Esophagus squamous epithelium (tissue), 5 donors: ENCODE data around the gene BCAT1. TPM values are rescaled to one million over a fixed set of nuclear protein-coding genes. Genes with fewer than 3 reads are reported as not detected.
"Not testable (repeated sequence)": the region's sequence is repeated elsewhere in the genome, so short reads cannot be mapped to it uniquely, and the experiment has no call there.

Experiments used
- DNase-seq: peaks from one replicate; lab custom pipeline; 2025; lab: John Stamatoyannopoulos, UW
- H3K27ac ChIP-seq, 4 donors: fragments of 200-600 bp; sonication (generic); one replicate each; pipeline ENCODE4 v1.5.1; 2016 to 2019; ENCODE audit warnings: mild to moderate bottlenecking in 1 of 4
- H3K27me3 ChIP-seq, 4 donors: fragments of 200-600 bp; sonication (generic); 1 replicate in 3 of 4; 2 replicates in 1 of 4; pipeline versions ENCODE4 v1.5.1 to v1.6.0; 2017 to 2021; ENCODE audit warnings: antibody characterized with exemption in 1 of 4
- H3K36me3 ChIP-seq, 3 donors: fragments of 200-600 bp; sonication (generic); one replicate each; pipeline ENCODE4 v1.5.1; 2016 to 2019
- H3K4me1 ChIP-seq, 3 donors: fragments of 200-600 bp; sonication (generic); one replicate each; pipeline ENCODE4 v1.5.1; 2017 to 2019
- H3K4me3 ChIP-seq, 4 donors: fragments of 200-600 bp; sonication (generic); 1 replicate in 3 of 4; 2 replicates in 1 of 4; pipeline ENCODE4 v1.5.1; 2016 to 2019; ENCODE audit warnings: mild to moderate bottlenecking in 2 of 4, moderate library complexity in 1 of 4
- H3K9me3 ChIP-seq, 3 donors: fragments of 200-600 bp; sonication (generic); one replicate each; pipeline ENCODE4 v1.5.1; 2016 to 2019
- POLR2A ChIP-seq, 4 donors: fragments of 450-650 bp; IDR thresholded peaks; one replicate each; pipeline ENCODE4 v1.6.1; 2017; ENCODE audit warnings: antibody characterized with exemption in 4 of 4, mild to moderate bottlenecking in 4 of 4, moderate library complexity in 3 of 4
- WGBS, 2 donors: methylation state at CpG; one replicate each; pipeline ENCODE4 v1.1.5; 2018; 5-methylcytosine and 5-hydroxymethylcytosine counted together
- intact Hi-C: fragments of 100-400 bp; cut with DNase I; formaldehyde crosslinking; loops from one replicate; pipeline ENCODE4 v1.15.0; 2022
- total RNA-seq, 4 donors: library from RNA; depleted of rRNA; stranded (reverse); fragments of >200 nt; gene quantifications; one replicate each; pipeline ENCODE4 v1.1.0, GENCODE V29; 2016
- TF ChIP-seq, protein P1 (sequence below), 6 experiments: fragments of 450-650 bp in 4 of 6; fragments of 200-600 bp in 2 of 6; sonication (generic) in 2 of 6; IDR thresholded peaks; one replicate each; pipeline ENCODE4 v1.5.1; 2016 to 2019; ENCODE audit warnings: antibody characterized with exemption in 6 of 6, mild to moderate bottlenecking in 4 of 6, moderate library complexity in 4 of 6
- donor health status: DM: yes; HTN: yes; CAD: no.

Gene BCAT1
- total RNA-seq, 4 donors from 2014 or later = 0.87 to 28.3 (median 9.6) TPM

DNA sequence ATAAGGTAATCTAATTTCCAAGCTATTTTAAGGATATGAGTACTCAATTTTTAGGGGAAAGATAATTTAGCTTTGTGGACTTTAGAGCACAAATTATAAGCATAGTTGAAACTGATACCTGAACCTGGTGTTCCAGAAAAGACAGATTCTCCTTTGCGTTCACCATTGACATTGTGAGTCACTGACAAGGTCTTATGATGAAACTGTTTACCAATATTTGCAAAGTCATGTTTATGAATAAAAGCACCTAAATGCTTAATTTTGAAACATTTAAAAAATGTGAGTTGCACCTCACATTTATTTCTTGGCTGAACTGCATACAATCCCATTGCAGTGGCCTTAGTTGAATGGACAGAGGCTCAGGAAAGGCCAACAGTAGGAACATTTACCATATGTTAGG, 3.9 kb downstream of the BCAT1 start:
- H3K4me3 ChIP-seq = no peak overlapping the region
- no peaks in the 10 kb centered on the region for H3K9me3 ChIP-seq
- no peak for DNase-seq
- intact Hi-C loops = no loop called here
- WGBS, 2 donors = 68 to 95% methylated on average over 1 of the region's 1 CpG
- H3K4me1 ChIP-seq = peaks cover 0 to 14% (median 7%) of the 10 kb centered on the region in 3 donors
- H3K27ac ChIP-seq = no peak overlapping the region
- TF ChIP-seq, protein P1, sequence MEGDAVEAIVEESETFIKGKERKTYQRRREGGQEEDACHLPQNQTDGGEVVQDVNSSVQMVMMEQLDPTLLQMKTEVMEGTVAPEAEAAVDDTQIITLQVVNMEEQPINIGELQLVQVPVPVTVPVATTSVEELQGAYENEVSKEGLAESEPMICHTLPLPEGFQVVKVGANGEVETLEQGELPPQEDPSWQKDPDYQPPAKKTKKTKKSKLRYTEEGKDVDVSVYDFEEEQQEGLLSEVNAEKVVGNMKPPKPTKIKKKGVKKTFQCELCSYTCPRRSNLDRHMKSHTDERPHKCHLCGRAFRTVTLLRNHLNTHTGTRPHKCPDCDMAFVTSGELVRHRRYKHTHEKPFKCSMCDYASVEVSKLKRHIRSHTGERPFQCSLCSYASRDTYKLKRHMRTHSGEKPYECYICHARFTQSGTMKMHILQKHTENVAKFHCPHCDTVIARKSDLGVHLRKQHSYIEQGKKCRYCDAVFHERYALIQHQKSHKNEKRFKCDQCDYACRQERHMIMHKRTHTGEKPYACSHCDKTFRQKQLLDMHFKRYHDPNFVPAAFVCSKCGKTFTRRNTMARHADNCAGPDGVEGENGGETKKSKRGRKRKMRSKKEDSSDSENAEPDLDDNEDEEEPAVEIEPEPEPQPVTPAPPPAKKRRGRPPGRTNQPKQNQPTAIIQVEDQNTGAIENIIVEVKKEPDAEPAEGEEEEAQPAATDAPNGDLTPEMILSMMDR (IDR thresholded peaks at IDR 0.05) = no peak
- no peak for TF ChIP-seq POLR2A (IDR thresholded peaks at IDR 0.05)
- H3K27me3 ChIP-seq = peaks cover 0 to 55% (median 3%) of the 10 kb centered on the region in 4 donors
- H3K36me3 ChIP-seq = no peaks in the 10 kb centered on the region

DNA sequence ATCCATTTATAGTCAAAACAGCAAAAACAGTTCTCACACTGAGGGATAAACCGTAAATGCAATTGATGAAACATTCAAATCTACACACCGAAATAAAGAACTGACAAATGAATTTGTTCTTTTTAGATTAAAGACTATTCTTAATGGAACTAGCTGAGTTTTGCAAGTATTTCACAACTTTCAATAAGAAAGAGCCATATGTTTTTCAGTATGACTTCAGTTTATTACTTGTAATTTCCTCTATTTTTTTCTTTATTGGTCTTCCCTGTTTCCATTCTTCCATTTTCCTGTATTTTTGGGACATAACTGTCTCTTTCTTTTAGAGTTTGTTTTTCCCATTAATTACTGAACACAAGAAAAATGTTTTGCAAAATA, 4.3 kb downstream of the BCAT1 start:
- TF ChIP-seq, protein P1 (IDR thresholded peaks at IDR 0.05) = no peak
- no peak for TF ChIP-seq POLR2A (IDR thresholded peaks at IDR 0.05)

DNA sequence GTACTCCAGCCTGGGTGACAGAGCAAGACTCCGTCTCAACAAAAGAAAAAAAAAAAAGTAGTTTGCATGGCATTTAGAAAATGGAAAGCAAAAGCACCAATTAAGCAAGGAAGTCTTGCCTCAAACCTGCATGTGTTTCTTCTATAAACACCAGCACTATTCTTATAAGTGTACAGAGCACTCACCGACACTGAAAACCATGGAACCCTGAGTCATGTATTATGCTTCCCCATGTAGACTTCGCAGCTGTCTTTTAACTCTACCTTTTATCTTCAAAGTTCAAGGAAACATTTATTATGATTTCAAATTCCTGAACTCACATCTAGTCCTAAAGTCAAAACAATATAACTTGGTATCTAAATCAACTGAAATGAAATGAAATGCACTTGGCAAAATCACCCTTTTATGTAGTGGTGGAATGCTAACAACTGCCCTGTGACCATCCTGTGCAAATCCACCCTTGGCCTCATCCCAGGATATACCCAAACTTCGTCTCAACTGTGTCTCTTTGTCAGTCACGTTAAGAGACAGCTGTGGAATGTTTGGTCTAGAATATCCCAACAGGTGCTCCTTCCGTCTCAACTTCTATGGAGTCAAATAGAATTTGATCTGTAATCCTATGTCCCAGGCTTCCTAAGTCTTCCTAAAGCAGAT, 4.8 kb downstream of the BCAT1 start:
- peaks cover 0 to 11% (median 3%) of the 10 kb centered on the region in 3 donors for H3K4me1 ChIP-seq
- intact Hi-C loops = no loop called here
- H3K27ac ChIP-seq = no peak overlapping the region
- no peak overlapping the region for H3K4me3 ChIP-seq
- DNase-seq = no peak
- no peaks in the 10 kb centered on the region for H3K9me3 ChIP-seq
- no peaks in the 10 kb centered on the region for H3K36me3 ChIP-seq
- peaks cover 0 to 50% (median 2%) of the 10 kb centered on the region in 4 donors for H3K27me3 ChIP-seq
- no peak for TF ChIP-seq POLR2A (IDR thresholded peaks at IDR 0.05)
- TF ChIP-seq, protein P1 (IDR thresholded peaks at IDR 0.05) = no peak
- WGBS, 2 donors = 69 to 76% methylated on average over 6 of the region's 6 CpGs

More for the DNA sequence above, 4.3 kb downstream of the BCAT1 start:
- no peak overlapping the region for H3K4me3 ChIP-seq
- H3K9me3 ChIP-seq = no peaks in the 10 kb centered on the region
- intact Hi-C loops = no loop called here
- H3K4me1 ChIP-seq = peaks cover 0 to 14% (median 7%) of the 10 kb centered on the region in 3 donors
- 81% methylated on average over 2 of the region's 2 CpGs for WGBS, 2 donors
- peaks cover 0 to 52% (median 3%) of the 10 kb centered on the region in 4 donors for H3K27me3 ChIP-seq
- H3K27ac ChIP-seq = no peak overlapping the region
- no peaks in the 10 kb centered on the region for H3K36me3 ChIP-seq
- no peak for DNase-seq

DNA sequence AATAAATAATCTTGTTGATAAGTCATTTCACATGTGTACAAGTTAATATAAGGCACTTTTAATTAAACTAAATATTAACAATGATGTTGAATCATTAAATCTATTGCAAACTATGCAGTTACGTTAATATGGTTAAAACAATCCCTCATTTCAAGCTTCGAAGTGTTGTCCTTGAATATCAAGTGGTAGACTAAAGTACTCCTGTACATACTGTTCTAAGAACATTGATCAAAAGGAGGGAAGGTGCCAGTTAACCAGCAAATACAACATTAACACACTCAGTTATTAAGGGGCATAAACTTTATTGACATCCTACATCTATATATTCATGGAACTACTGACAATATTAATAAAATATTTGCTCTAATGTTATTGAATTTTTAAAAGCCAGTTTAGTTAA, 8.7 kb downstream of the BCAT1 start:
- Histone ChIP-seq H3K9me3 (no peaks in the 10 kb centered on the region), H3K36me3 (no peaks in the 10 kb centered on the region), H3K4me3 (no peak overlapping the region), H3K4me1 (no peaks in the 10 kb centered on the region), H3K27me3 (peaks cover 0 to 13% (median 0%) of the 10 kb centered on the region in 4 donors), H3K27ac (no peak overlapping the region)
- intact Hi-C loops = no loop called here
- no peak for TF ChIP-seq POLR2A (IDR thresholded peaks at IDR 0.05)
- no peak for DNase-seq
- whole genome bisulfite sequencing, 2 donors = 91 to 98% methylated on average over 2 of the region's 2 CpGs

DNA sequence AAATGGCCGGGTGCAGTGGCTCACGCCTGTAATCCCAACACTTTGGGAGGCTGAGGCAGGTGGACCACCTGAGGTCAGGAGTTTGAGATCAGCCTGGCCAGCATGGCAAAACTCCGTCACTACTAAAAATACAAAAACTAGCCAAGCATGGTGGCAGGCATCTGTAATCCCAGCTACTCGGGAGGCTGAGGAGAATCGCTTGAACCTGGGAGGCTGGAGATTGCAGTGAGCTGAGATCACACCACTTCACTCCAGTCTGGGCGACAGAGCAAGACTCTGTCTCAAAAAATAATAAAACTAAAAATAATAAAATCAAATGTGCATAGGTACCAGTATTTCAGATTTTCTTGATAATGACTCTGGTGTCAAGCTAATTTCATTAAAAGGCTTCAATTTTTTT, 9.3 kb downstream of the BCAT1 start:
- H3K4me1 ChIP-seq, H3K36me3 ChIP-seq, H3K27ac ChIP-seq, H3K4me3 ChIP-seq, DNase-seq, intact Hi-C loops, H3K9me3 ChIP-seq: not testable (repeated sequence)
- WGBS, 2 donors = 94 to 96% methylated on average over 6 of the region's 6 CpGs
- peaks cover 0 to 13% (median 0%) of the 10 kb centered on the region in 4 donors for H3K27me3 ChIP-seq

DNA sequence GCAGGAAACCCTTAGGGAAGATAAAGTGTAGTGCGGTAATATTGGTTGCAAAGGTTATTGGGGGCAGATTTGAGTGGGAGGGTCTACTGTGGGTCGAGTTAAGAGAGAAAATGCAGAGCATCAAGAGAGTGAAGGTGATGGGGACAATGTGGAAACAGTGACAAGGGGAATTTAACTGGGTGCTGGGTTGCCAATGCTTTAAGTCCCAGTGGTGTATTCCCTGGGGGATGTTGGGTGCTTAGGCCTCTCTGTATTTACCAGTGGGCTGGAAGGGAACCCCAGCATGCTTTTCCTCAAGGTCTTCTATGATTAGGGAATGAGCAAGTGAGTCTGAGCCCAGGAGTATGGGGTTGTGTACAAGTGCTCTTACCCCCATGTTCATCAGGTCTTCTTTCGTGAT, 10.6 kb downstream of the BCAT1 start:
- DNase-seq = no peak
- H3K27ac ChIP-seq = no peak overlapping the region
- no peak overlapping the region for H3K4me3 ChIP-seq
- no peaks in the 10 kb centered on the region for H3K4me1 ChIP-seq
- peaks cover 0 to 13% (median 0%) of the 10 kb centered on the region in 4 donors for H3K27me3 ChIP-seq
- intact Hi-C loops = no loop called here
- no peaks in the 10 kb centered on the region for H3K36me3 ChIP-seq
- TF ChIP-seq, protein P1 (IDR thresholded peaks at IDR 0.05) = no peak
- no peak for TF ChIP-seq POLR2A (IDR thresholded peaks at IDR 0.05)
- no peaks in the 10 kb centered on the region for H3K9me3 ChIP-seq
- 67 to 76% methylated on average over 3 of the region's 3 CpGs for WGBS, 2 donors
